Glomerular visceral epithelial cell (primary cell): ENCODE data around the gene ARL6IP1.
"Not testable (repeated sequence)": the region's sequence is repeated elsewhere in the genome, so short reads cannot be mapped to it uniquely, and the experiment has no call there.

Experiments used
- DNase-seq: peaks from one replicate; pipeline ENCODE4 v3.0.0-alpha.2; 2016; ENCODE audit errors: extremely low spot score

Gene ARL6IP1

GRCh38 chr16:18759598-18760520, 41.5 kb downstream of the ARL6IP1 start:
- DNase-seq: not testable (repeated sequence)

DNA sequence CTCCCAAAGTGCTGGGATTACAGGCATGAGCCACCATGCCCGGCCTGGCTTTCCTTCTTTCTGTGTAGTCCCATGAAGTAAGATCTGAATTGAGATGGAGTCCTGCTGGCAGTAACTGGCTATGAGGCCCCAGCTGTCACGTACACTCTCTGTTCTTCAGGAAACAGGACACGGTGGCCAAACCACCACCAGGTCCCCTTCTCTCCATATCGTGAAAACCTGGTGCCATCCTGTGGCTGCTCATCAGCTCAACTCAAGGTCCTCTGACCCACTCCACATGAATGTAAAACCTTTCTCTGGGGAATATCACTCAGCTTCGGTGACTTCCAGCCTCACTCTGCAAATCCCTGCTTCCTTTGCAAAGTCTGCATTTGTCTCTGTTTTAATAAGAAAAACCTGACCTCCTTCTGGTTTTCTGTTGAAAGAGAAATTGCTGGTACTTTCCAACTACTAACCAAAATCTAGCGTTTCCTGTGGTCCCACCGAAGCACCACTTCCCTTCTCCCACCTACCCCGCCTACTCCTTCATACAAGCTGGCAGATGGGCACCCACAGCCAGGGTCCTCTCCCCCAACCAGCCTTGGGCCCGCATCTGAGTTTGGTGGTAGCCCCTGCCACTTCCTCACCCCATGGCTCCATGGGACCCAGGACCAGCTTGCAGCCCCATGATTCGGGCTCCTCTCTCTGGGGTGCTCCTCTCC, 43.2 kb downstream of the ARL6IP1 start:
- DNase-seq: not testable (repeated sequence)

- DNase-seq: not testable (repeated sequence)
These were observed 44.7 kb downstream of the ARL6IP1 start for GRCh38 chr16:18756639-18757038.

- DNase-seq: not testable (repeated sequence)
These were observed 58.5 kb downstream of the ARL6IP1 start for GRCh38 chr16:18742870-18743269.
